Astrocyte of the hippocampus (primary cell): ENCODE measurements around the gene TMEM260.

Source experiments
- DNase-seq: peaks from one replicate; pipeline ENCODE4 v3.0.0; 2011; ENCODE audit warnings: low read depth, low spot score

TMEM260 gene

GRCh38 chr14:56579345-56580220 lies at the start of gene TMEM260:
TMEM260 (plus strand) TSS chr14:56579798; CDS start chr14:56579915, 117 bp downstream.
- peak; percentile 95 for DNase-seq

GRCh38 chr14:56532546-56532945 lies 47.1 kb upstream of the TMEM260 start:
- no peak for DNase-seq

- no peak for DNase-seq
Measured at GRCh38 chr14:56534656-56535055, 44.9 kb upstream of the TMEM260 start.

GRCh38 chr14:56539862-56540261 lies 39.7 kb upstream of the TMEM260 start:
- DNase-seq: no peak

- no peak for DNase-seq
Measured at GRCh38 chr14:56543436-56543835, 36.2 kb upstream of the TMEM260 start.

- no peak for DNase-seq
Measured at GRCh38 chr14:56549721-56550120, 29.9 kb upstream of the TMEM260 start.

- no peak for DNase-seq
Measured at GRCh38 chr14:56552615-56553014, 27.0 kb upstream of the TMEM260 start.

- no peak for DNase-seq
Measured at GRCh38 chr14:56554301-56554700, 25.3 kb upstream of the TMEM260 start.

- peak; percentile 60 for DNase-seq
Measured at GRCh38 chr14:56555921-56556570, 23.6 kb upstream of the TMEM260 start.

- DNase-seq: no peak
Measured at GRCh38 chr14:56559182-56559581, 20.4 kb upstream of the TMEM260 start.

GRCh38 chr14:56561606-56562005 lies 18.0 kb upstream of the TMEM260 start:
- DNase-seq: no peak

GRCh38 chr14:56562883-56563282 lies 16.7 kb upstream of the TMEM260 start:
- DNase-seq: no peak

GRCh38 chr14:56569174-56569573 lies 10.4 kb upstream of the TMEM260 start:
- DNase-seq: no peak

- DNase-seq: peak; percentile 28
Measured at GRCh38 chr14:56570295-56570694, 9.3 kb upstream of the TMEM260 start.

GRCh38 chr14:56580221-56580711 lies 668 bp downstream of the TMEM260 start:
- no peak for DNase-seq

- DNase-seq: no peak
Measured at GRCh38 chr14:56581041-56581727, 1.6 kb downstream of the TMEM260 start.

- peak; percentile 62 for DNase-seq
Measured at GRCh38 chr14:56585461-56586084, 6.0 kb downstream of the TMEM260 start.

- no peak for DNase-seq
Measured at GRCh38 chr14:56587701-56588100, 8.1 kb downstream of the TMEM260 start.

GRCh38 chr14:56590535-56590960 lies 10.9 kb downstream of the TMEM260 start:
- DNase-seq: no peak

GRCh38 chr14:56592746-56593544 lies 13.3 kb downstream of the TMEM260 start:
- DNase-seq: no peak

- no peak for DNase-seq
Measured at GRCh38 chr14:56594428-56594827, 14.8 kb downstream of the TMEM260 start.
